Body of pancreas (tissue), 4 donors: ENCODE data around the gene ZNF70.

Experiments used
- POLR2A ChIP-seq, 3 donors: fragments of 450-650 bp; IDR thresholded peaks; one replicate each; pipeline ENCODE4 v1.6.1; 2016; ENCODE audit warnings: antibody characterized with exemption in 3 of 3, mild to moderate bottlenecking in 2 of 3
- TF ChIP-seq, protein P1 (sequence below), 7 experiments: fragments of 450-650 bp in 4 of 7; fragments of 200-600 bp in 3 of 7; sonication (generic) in 3 of 7; IDR thresholded peaks; one replicate each; pipeline ENCODE4 v1.5.1; 2016 to 2019; ENCODE audit warnings: antibody characterized with exemption in 7 of 7

DNA sequence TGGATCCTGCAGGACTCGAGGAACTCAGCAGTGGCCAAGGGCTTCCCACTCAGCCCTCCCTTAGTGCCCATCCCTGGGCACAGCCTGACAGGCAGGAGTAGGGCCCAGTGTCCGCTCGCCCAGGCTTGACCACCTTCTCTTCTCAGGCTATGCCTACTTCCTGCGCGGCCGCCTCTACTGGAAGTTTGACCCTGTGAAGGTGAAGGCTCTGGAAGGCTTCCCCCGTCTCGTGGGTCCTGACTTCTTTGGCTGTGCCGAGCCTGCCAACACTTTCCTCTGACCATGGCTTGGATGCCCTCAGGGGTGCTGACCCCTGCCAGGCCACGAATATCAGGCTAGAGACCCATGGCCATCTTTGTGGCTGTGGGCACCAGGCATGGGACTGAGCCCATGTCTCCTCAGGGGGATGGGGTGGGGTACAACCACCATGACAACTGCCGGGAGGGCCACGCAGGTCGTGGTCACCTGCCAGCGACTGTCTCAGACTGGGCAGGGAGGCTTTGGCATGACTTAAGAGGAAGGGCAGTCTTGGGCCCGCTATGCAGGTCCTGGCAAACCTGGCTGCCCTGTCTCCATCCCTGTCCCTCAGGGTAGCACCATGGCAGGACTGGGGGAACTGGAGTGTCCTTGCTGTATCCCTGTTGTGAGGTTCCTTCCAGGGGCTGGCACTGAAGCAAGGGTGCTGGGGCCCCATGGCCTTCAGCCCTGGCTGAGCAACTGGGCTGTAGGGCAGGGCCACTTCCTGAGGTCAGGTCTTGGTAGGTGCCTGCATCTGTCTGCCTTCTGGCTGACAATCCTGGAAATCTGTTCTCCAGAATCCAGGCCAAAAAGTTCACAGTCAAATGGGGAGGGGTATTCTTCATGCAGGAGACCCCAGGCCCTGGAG lies 32.6 kb upstream of the ZNF70 start:
- TF ChIP-seq, protein P1, sequence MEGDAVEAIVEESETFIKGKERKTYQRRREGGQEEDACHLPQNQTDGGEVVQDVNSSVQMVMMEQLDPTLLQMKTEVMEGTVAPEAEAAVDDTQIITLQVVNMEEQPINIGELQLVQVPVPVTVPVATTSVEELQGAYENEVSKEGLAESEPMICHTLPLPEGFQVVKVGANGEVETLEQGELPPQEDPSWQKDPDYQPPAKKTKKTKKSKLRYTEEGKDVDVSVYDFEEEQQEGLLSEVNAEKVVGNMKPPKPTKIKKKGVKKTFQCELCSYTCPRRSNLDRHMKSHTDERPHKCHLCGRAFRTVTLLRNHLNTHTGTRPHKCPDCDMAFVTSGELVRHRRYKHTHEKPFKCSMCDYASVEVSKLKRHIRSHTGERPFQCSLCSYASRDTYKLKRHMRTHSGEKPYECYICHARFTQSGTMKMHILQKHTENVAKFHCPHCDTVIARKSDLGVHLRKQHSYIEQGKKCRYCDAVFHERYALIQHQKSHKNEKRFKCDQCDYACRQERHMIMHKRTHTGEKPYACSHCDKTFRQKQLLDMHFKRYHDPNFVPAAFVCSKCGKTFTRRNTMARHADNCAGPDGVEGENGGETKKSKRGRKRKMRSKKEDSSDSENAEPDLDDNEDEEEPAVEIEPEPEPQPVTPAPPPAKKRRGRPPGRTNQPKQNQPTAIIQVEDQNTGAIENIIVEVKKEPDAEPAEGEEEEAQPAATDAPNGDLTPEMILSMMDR (IDR thresholded peaks at IDR 0.05): no peak
- no peak for TF ChIP-seq POLR2A (IDR thresholded peaks at IDR 0.05)
